ENCODE measurements around the gene CARHSP1. TPM values are rescaled to one million over a fixed set of nuclear protein-coding genes. Genes with fewer than 3 reads are reported as not detected.
"Not testable (repeated sequence)": the region's sequence is repeated elsewhere in the genome, so short reads cannot be mapped to it uniquely, and the experiment has no call there.

CARHSP1 gene
- total RNA-seq, 4 donors from 2014 or later, result 20.0 to 79.2 (median 67.4) TPM

DNA sequence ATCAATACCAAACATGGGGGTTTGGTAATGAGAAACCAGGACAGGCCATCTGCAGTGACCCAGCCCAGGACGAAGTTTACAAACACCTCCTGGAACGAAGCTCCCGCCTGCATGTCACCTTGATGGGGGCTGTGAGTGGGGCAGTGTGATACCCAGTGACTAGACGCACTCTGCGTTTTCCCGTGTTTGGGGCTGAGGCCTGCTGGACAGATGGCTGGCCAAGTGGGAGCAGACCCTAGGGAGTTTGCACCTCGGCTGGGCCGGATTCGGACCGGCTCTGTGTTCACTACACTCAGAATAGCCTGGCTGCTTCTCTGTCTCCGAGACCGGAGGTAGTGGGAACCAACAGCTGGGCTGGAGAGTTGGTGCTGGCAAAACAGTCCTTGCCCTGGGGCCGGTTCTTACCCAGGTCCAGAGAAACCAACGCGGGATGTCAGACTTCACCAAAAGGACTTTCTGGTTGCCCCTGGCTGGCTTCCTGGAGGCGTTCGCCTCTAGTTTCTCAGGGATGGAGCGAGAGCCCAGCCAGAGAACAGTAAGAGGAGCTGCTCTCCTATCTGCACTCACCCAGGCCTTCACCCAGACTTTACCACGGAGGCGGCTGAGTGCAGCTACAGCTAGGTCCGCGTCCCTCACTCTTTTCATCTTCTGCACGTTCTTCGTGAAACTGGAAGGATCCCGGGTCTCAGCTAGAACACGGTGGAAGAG lies 20.4 kb downstream of the CARHSP1 start:
- peak overlapping the region; percentile 33 to 60 for H3K27ac ChIP-seq
- H3K36me3 ChIP-seq, result no peaks in the 10 kb centered on the region
- no peak for TF ChIP-seq POLR2A (IDR thresholded peaks at IDR 0.05)
- TF ChIP-seq, protein P1, sequence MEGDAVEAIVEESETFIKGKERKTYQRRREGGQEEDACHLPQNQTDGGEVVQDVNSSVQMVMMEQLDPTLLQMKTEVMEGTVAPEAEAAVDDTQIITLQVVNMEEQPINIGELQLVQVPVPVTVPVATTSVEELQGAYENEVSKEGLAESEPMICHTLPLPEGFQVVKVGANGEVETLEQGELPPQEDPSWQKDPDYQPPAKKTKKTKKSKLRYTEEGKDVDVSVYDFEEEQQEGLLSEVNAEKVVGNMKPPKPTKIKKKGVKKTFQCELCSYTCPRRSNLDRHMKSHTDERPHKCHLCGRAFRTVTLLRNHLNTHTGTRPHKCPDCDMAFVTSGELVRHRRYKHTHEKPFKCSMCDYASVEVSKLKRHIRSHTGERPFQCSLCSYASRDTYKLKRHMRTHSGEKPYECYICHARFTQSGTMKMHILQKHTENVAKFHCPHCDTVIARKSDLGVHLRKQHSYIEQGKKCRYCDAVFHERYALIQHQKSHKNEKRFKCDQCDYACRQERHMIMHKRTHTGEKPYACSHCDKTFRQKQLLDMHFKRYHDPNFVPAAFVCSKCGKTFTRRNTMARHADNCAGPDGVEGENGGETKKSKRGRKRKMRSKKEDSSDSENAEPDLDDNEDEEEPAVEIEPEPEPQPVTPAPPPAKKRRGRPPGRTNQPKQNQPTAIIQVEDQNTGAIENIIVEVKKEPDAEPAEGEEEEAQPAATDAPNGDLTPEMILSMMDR (IDR thresholded peaks at IDR 0.05), result no peak
- H3K27me3 ChIP-seq, result no peaks in the 10 kb centered on the region
- H3K4me1 ChIP-seq, result no peaks in the 10 kb centered on the region
- H3K4me3 ChIP-seq, result no peak overlapping the region
- no peaks in the 10 kb centered on the region for H3K9me3 ChIP-seq
- intact Hi-C loops (cut with DNase I; ENCODE audit: low total_unique reads), result no loop called here
- DNase-seq, result no peak

DNA sequence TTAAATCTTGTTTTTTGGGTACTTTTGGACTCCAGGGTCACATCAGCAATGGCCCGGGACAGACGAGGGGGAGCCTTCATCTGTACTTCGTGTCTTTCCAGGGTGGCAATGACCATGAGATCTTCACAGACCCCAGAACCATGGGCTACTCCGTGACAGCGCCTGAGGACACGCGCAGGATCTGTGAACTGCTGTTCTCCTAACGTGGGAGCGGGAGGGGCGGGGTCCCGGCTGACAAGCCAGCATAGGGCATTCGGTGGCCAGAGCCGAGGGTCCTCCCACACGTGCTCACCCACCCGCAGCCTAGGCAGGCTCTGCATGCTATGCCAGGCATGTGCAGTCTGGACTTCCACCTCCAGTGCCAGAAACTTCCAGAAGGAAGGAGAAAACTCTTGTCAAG lies 21.2 kb downstream of the CARHSP1 start:
- no peak overlapping the region for H3K4me3 ChIP-seq
- no peaks in the 10 kb centered on the region for H3K27me3 ChIP-seq
- H3K36me3 ChIP-seq, result no peaks in the 10 kb centered on the region
- no peak for DNase-seq
- H3K27ac ChIP-seq, result no peak overlapping the region
- intact Hi-C loops (cut with DNase I; ENCODE audit: low total_unique reads), result no loop called here
- no peaks in the 10 kb centered on the region for H3K4me1 ChIP-seq
- no peaks in the 10 kb centered on the region for H3K9me3 ChIP-seq
- TF ChIP-seq POLR2A (IDR thresholded peaks at IDR 0.05), result no peak
- TF ChIP-seq, protein P1 (IDR thresholded peaks at IDR 0.05), result no peak

DNA sequence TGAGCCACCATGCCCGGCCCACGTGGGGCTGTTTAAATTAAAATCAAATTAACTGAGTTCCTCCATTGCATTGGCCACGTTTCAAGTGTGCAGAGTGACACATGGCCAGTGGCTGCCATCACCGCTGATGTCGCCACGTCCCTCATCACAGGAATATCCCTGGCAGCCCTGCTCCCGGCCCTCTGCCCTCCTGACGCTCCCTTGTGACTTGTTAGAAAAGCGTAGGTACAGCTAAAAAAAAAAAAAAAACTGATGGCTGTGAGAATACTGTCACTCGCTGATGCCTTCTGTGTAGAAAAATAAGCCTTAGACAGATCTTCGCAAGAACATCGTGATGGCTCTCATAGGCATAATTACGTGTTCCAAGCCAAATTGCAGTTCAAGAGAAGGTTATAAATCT lies 21.7 kb downstream of the CARHSP1 start:
- Histone ChIP-seq H3K27me3 (no peaks in the 10 kb centered on the region), H3K4me1 (no peaks in the 10 kb centered on the region), H3K36me3 (no peaks in the 10 kb centered on the region), H3K4me3 (no peak overlapping the region), H3K9me3 (no peaks in the 10 kb centered on the region), H3K27ac (no peak overlapping the region)
- intact Hi-C loops (cut with DNase I; ENCODE audit: low total_unique reads), result no loop called here
- no peak for DNase-seq
- TF ChIP-seq, protein P1 (IDR thresholded peaks at IDR 0.05), result no peak
- no peak for TF ChIP-seq POLR2A (IDR thresholded peaks at IDR 0.05)

DNA sequence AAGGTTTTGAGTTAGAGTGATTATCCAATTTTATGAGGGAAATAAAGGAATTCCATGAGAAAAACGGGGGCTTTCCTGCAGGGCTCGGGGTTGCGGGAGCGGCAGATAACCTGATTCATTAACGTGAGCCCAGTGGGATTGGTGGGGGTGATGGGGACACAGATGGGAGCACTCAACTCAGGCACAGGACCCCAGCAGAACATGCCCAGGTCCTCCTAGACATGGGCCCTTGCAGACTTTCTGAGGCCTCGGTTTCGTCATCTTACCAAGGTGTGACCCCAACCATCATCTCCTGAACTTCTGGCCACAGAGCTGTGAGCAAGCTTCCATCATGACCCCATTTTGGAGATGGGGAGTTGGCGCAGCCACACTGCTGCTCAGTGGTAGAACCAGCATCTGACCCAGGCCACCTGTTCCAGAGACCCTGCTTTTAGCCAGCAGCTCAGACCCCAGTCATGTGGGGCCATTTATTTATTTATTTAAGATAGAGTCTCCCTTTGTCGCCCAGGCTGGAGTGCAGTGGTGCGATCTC lies 22.3 kb downstream of the CARHSP1 start:
- H3K9me3 ChIP-seq, result no peaks in the 10 kb centered on the region
- H3K4me1 ChIP-seq, result no peaks in the 10 kb centered on the region
- no peaks in the 10 kb centered on the region for H3K36me3 ChIP-seq
- intact Hi-C loops (cut with DNase I; ENCODE audit: low total_unique reads), result no loop called here
- H3K4me3 ChIP-seq, result no peak overlapping the region
- DNase-seq, result no peak
- H3K27me3 ChIP-seq, result no peaks in the 10 kb centered on the region
- no peak overlapping the region for H3K27ac ChIP-seq
- TF ChIP-seq POLR2A (IDR thresholded peaks at IDR 0.05), result no peak
- TF ChIP-seq, protein P1 (IDR thresholded peaks at IDR 0.05), result no peak

DNA sequence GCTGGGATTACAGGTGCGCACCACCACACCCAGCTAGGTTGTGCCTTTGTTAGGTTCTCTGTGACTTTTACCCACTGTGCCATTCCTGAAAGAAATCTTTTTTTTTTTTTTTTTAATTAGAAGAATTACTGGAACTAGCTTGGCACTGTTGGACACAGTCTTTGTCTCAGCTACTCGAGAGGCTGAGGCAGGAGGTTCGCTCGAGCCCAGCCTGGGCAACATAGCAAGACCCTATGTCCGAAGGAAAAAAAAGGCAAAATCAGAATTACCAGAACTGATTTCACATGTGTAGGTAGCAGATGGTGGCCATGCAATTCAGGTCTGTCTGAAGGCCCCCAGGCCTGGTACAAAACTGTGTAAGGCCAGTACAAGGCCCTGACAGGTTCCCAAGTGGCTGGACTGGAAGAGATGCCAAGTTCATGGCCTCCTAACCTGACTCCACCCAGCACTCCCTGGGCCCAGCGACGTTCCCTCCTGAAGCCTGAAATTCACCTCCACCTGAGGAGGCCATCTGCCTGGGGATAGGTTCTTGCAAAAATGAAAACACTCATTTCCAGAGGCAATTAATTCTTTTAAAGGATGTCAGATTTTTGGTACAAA lies 23.0 kb downstream of the CARHSP1 start:
- no peaks in the 10 kb centered on the region for H3K4me1 ChIP-seq
- DNase-seq, result no peak
- H3K27me3 ChIP-seq, result no peaks in the 10 kb centered on the region
- H3K9me3 ChIP-seq, result no peaks in the 10 kb centered on the region
- H3K4me3 ChIP-seq, result no peak overlapping the region
- no peaks in the 10 kb centered on the region for H3K36me3 ChIP-seq
- intact Hi-C loops (cut with DNase I; ENCODE audit: low total_unique reads), result no loop called here
- no peak for TF ChIP-seq POLR2A (IDR thresholded peaks at IDR 0.05)
- TF ChIP-seq, protein P1 (IDR thresholded peaks at IDR 0.05), result no peak
- no peak overlapping the region for H3K27ac ChIP-seq

DNA sequence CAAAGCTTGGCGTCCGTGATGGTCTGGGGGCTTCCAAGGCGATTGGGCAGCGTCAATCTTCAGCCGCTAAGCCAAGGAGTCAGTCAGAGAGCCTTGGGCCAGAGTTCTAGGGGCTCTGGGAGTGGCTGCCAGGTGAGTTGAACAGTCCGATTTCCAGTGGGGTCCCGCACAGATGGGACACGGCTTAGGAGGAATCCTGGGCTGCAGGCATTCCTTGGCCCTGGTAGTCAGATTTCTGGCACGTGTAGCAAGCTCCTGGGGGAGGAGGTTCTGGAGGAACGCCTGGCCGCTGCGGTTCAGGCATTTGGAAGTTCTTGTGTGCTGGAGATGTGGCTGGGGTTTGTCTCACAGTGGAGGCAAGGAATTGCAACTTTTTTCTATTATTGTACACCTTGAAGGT lies 25.5 kb downstream of the CARHSP1 start:
- DNase-seq, result peak in 1 of 2 donors; percentile 37
- H3K4me3 ChIP-seq; H3K27me3 ChIP-seq; H3K4me1 ChIP-seq; H3K9me3 ChIP-seq; H3K36me3 ChIP-seq; intact Hi-C loops (cut with DNase I; ENCODE audit: low total_unique reads); H3K27ac ChIP-seq: not testable (repeated sequence)

DNA sequence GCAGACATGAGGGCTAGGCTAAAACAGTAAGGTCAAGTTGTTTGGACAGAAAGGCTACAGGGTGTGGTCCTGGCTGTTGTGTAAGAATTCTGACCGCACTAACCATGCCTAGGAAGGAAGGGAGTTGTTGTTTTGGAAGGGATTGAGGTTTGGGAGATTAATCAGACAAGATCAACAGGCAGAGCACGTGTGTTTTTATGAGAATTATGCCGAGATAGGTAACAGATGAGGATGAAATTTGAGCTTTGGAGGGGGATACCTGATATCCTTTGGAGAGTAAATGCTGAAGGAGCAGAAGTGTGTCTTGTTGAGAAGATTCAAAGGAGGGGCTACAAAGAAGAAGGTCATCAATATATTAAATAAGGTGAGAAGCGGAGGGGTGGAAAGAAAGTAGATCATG lies 26.8 kb downstream of the CARHSP1 start:
- H3K27ac ChIP-seq, result peak overlapping the region; percentile 41 to 49
- H3K36me3 ChIP-seq; H3K9me3 ChIP-seq; intact Hi-C loops (cut with DNase I; ENCODE audit: low total_unique reads); H3K4me1 ChIP-seq; DNase-seq; H3K4me3 ChIP-seq; H3K27me3 ChIP-seq: not testable (repeated sequence)

DNA sequence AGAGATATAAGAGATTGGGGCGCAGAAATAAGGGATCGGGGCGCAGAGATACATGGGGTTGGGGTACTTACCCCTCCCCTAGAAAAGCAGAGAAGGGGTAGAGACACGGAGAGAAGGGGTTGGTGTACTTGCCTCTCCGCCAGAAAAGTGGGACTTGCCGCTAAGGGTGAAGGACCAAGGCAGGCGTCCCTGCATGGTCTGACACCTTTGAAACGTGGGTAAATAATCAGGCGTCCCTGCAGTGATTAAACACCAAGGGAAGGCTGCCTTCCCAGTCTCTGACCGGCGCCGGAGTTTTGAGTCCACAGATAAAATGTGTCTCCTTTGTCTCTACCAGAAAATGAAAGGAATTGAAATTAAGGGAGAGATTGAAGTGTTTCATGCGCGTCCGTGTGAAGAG lies 31.2 kb downstream of the CARHSP1 start:
- H3K36me3 ChIP-seq; H3K9me3 ChIP-seq; DNase-seq; intact Hi-C loops (cut with DNase I; ENCODE audit: low total_unique reads); H3K4me3 ChIP-seq; H3K4me1 ChIP-seq; H3K27ac ChIP-seq; H3K27me3 ChIP-seq: not testable (repeated sequence)

All from uterus (tissue), 4 donors.